Memory B cell (primary cell): ENCODE results near the gene RNF175.
A peak's percentile ranks its signal among the peaks of the same experiment; 100 is the strongest.

Experiments used
- ATAC-seq: fragments of 150-1000 bp; cut with Tn5 transposase; 2 replicates; pipeline ENCODE4 v1.10.0; 2021; ENCODE audit warnings: low read depth, mild to moderate bottlenecking, moderate library complexity
- DNase-seq, 2 donors: peaks; one replicate each; pipeline ENCODE4 v3.0.0; 2022; ENCODE audit warnings: low spot score in 2 of 2
- H3K27ac Mint-ChIP-seq: one replicate; pipeline ENCODE4 v1.8.0; 2022; ENCODE audit warnings: mild to moderate bottlenecking, moderate library complexity, mixed read lengths
- H3K27me3 Mint-ChIP-seq: one replicate; pipeline ENCODE4 v1.8.0; 2022; ENCODE audit warnings: mixed read lengths
- H3K36me3 Mint-ChIP-seq: one replicate; pipeline ENCODE4 v1.8.0; 2022; ENCODE audit warnings: mild to moderate bottlenecking, mixed read lengths
- H3K4me1 Mint-ChIP-seq: one replicate; pipeline ENCODE4 v1.8.0; 2022; ENCODE audit warnings: mixed read lengths
- H3K4me3 Mint-ChIP-seq: one replicate; pipeline ENCODE4 v1.8.0; 2022; ENCODE audit warnings: mild to moderate bottlenecking, moderate library complexity, mixed read lengths
- H3K9me3 Mint-ChIP-seq: one replicate; pipeline ENCODE4 v1.8.0; 2022; ENCODE audit warnings: mixed read lengths

RNF175 gene

GRCh38 chr4:153747406-153747955, 12.3 kb downstream of the RNF175 start:
- no peak overlapping the region for H3K4me3 Mint-ChIP-seq
- no peaks in the 10 kb centered on the region for H3K36me3 Mint-ChIP-seq
- no peaks in the 10 kb centered on the region for H3K9me3 Mint-ChIP-seq
- H3K27ac Mint-ChIP-seq, result no peak overlapping the region
- DNase-seq (no peak), ATAC-seq (no peak)
- no peaks in the 10 kb centered on the region for H3K27me3 Mint-ChIP-seq
- H3K4me1 Mint-ChIP-seq, result no peaks in the 10 kb centered on the region

- DNase-seq (no peak), ATAC-seq (no peak)
- Mint-ChIP-seq H3K27ac (no peak overlapping the region), H3K9me3 (peaks cover 3% of the 10 kb centered on the region), H3K4me1 (no peaks in the 10 kb centered on the region), H3K4me3 (no peak overlapping the region), H3K36me3 (peaks cover 2% of the 10 kb centered on the region), H3K27me3 (peaks cover 3% of the 10 kb centered on the region)
Measured at GRCh38 chr4:153745651-153746050, 14.2 kb downstream of the RNF175 start.

GRCh38 chr4:153741541-153741940, 18.3 kb downstream of the RNF175 start:
- ATAC-seq (no peak), DNase-seq (no peak)
- H3K27me3 Mint-ChIP-seq, result peaks cover 4% of the 10 kb centered on the region
- no peak overlapping the region for H3K4me3 Mint-ChIP-seq
- no peak overlapping the region for H3K27ac Mint-ChIP-seq
- H3K36me3 Mint-ChIP-seq, result peaks cover 7% of the 10 kb centered on the region
- H3K9me3 Mint-ChIP-seq, result peaks cover 8% of the 10 kb centered on the region
- H3K4me1 Mint-ChIP-seq, result no peaks in the 10 kb centered on the region

DNA sequence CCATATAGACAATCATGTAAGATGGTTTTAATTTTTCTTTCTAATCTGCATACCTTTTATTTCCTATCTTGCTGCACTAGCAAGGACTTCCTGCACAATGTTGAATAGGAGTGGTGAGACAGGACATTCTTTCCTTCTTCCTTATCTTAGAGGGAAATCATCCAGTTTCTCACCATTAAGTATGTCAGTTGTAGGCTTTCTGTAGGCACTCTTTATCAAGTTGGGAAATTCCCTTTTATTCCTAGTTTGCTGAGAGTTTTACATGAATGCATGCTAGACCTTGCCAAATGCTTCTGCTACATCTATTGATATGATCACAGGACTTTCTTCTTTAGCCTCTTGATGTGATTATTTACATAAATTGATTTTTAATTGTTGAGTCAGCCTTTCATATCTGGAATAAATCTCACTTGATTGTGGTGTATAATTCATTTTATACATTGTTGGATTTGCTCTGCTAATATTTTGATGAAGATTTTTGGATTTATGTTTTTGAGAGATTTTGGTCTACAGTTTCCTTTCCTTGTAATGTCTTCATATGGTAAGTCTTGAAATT, 23.8 kb downstream of the RNF175 start:
- no peak for ATAC-seq
- H3K4me3 Mint-ChIP-seq, result no peak overlapping the region
- H3K27ac Mint-ChIP-seq, result no peak overlapping the region
- peaks cover 7% of the 10 kb centered on the region for H3K36me3 Mint-ChIP-seq
- peaks cover 4% of the 10 kb centered on the region for H3K27me3 Mint-ChIP-seq
- peaks cover 2% of the 10 kb centered on the region for H3K4me1 Mint-ChIP-seq
- DNase-seq, result no peak
- H3K9me3 Mint-ChIP-seq, result peaks cover 8% of the 10 kb centered on the region

DNA sequence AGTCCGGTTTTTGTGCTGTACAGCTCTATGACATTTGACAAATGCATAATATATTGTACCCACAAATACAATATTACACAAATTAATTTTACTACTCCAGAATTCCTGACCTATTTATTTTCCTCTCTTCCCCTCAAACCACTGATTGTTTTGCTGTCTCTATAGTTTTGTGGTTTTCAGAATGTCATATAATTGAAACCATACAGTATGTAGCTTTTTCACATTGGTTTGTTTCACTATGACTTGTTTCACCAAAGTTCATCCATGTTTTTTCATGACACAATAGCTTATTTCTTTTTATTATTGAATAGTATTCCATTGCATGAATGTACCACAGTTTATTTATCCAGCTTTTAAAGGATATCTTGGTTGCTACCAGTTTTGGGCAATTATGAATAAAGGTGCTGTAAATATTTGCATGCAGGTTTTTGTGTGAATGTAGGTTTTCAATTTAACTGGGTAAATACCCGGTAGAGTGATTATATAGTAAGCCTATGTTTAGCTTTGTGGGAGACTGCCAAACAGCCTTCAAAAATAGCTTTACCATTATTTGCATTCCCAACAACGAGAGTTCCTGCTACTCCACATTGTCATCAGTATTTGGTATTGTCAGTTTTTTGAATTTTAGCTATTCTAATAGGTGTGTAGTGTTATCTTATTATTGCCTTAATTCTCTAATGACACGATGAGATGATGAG, 25.9 kb downstream of the RNF175 start:
- Mint-ChIP-seq H3K4me3 (no peak overlapping the region), H3K4me1 (peaks cover 10% of the 10 kb centered on the region), H3K9me3 (peaks cover 2% of the 10 kb centered on the region), H3K27ac (no peak overlapping the region), H3K27me3 (no peaks in the 10 kb centered on the region), H3K36me3 (no peaks in the 10 kb centered on the region)
- no peak for DNase-seq
- no peak for ATAC-seq

- Mint-ChIP-seq H3K4me3 (no peak overlapping the region), H3K36me3 (no peaks in the 10 kb centered on the region), H3K27me3 (no peaks in the 10 kb centered on the region), H3K9me3 (no peaks in the 10 kb centered on the region), H3K4me1 (peaks cover 33% of the 10 kb centered on the region), H3K27ac (no peak overlapping the region)
- no peak for DNase-seq
- no peak for ATAC-seq
Measured at GRCh38 chr4:153731239-153731638, 28.6 kb downstream of the RNF175 start.

- no peaks in the 10 kb centered on the region for H3K27me3 Mint-ChIP-seq
- H3K4me1 Mint-ChIP-seq, result peaks cover 33% of the 10 kb centered on the region
- H3K27ac Mint-ChIP-seq, result no peak overlapping the region
- no peak for ATAC-seq
- H3K4me3 Mint-ChIP-seq, result no peak overlapping the region
- no peak for DNase-seq
- no peaks in the 10 kb centered on the region for H3K36me3 Mint-ChIP-seq
- H3K9me3 Mint-ChIP-seq, result no peaks in the 10 kb centered on the region
Measured at GRCh38 chr4:153729895-153730294, 29.9 kb downstream of the RNF175 start.

DNA sequence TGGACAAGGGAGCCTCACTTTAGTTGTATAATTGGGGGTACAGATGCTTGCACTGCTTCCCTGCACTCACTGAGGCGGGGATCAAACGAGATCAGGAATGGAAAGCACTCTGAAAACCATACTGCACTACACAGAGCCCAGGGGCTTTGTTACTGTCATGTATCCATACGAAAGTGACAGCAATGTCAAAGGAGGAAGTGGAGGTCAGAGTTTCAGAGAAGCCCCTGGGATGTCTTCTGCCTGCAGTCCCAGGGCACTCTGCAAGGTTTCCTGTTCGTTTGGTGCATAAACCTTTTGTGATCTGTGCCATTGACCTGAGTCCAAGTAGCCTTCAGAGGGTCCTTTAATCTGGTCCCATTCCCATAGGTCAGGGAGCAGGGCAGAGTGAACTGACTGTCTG, 31.2 kb downstream of the RNF175 start:
- no peaks in the 10 kb centered on the region for H3K36me3 Mint-ChIP-seq
- H3K27ac Mint-ChIP-seq, result no peak overlapping the region
- peaks cover 1% of the 10 kb centered on the region for H3K27me3 Mint-ChIP-seq
- H3K9me3 Mint-ChIP-seq, result no peaks in the 10 kb centered on the region
- peaks cover 36% of the 10 kb centered on the region for H3K4me1 Mint-ChIP-seq
- H3K4me3 Mint-ChIP-seq, result peak overlapping the region; percentile 21
- DNase-seq (peak in 1 of 2 donors; percentile 23), ATAC-seq (peak; percentile 87)

DNA sequence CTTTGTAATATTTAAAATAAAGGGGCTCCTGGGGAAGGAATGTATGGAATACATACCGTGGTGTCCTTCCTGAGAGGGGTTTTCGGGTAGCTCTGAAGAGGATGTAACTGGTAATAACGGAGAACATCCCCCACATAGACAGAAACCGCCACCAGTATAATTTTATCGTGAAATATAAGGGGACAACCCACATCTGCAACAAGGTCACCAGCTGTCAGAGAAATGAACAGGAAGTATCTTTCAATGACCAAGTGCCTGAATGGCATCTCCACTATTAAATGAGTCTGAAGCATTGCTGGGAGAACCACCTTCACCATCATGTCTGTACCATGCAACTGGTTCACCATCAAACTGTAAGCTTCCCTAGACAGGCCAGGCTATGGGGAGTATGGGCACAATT, 31.7 kb downstream of the RNF175 start:
- Mint-ChIP-seq H3K4me3 (no peak overlapping the region), H3K4me1 (peaks cover 36% of the 10 kb centered on the region), H3K36me3 (no peaks in the 10 kb centered on the region), H3K27ac (no peak overlapping the region), H3K27me3 (peaks cover 2% of the 10 kb centered on the region), H3K9me3 (no peaks in the 10 kb centered on the region)
- ATAC-seq (peak; percentile 31), DNase-seq (no peak)

DNA sequence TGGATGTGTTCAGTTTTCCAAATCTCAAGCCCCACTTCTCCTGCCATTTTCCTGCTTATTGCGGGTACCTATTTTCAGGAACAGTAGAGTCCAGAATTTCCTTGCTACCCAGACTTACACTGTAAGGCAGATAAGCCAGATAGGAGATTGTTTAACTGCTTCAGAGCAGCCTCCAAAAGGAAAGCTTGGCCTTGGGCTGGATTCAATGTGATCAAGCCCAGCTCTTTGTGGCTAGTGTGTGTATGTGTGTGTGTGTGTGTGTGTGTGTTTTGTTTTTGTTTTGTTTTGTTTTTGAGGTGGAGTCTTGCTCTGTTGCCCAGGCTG, 34.0 kb downstream of the RNF175 start:
- H3K4me1 Mint-ChIP-seq, result peaks cover 33% of the 10 kb centered on the region
- H3K9me3 Mint-ChIP-seq, result no peaks in the 10 kb centered on the region
- no peak overlapping the region for H3K27ac Mint-ChIP-seq
- no peaks in the 10 kb centered on the region for H3K36me3 Mint-ChIP-seq
- no peak for ATAC-seq
- peaks cover 3% of the 10 kb centered on the region for H3K27me3 Mint-ChIP-seq
- DNase-seq, result no peak
- no peak overlapping the region for H3K4me3 Mint-ChIP-seq

DNA sequence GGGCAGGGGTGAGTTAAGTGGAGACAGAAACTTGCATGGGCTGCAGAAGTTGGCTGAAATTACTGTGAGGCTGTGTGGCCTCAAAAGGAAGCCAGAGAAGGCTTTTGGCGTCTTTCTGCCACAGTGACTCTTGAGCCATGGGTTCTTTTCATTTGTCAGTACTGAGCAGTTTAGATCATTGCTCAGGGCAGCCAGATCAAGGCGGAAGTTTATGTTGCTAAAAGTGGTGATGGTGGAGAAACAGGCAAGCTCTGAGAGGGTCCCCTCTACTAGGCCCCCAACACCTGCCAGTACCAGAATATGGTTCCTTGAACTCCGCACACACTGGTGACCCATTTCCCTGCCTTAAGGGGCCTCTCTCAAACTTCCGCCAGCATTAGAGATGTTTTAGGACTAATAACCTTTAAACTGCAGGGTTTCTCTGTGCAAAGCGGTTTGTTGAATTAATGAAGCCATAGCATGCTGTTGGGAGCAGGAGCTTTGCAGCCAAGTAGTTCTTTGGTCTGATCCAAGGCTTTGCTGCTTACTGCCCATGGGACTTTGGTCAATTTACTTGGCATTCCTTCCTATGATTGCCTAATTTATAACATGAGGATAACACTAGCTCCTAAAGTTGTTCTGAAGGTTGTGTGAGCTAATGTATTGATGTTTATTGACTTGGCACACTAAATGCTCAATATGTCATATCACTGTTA, 34.5 kb downstream of the RNF175 start:
- ATAC-seq (no peak), DNase-seq (no peak)
- no peak overlapping the region for H3K4me3 Mint-ChIP-seq
- H3K27ac Mint-ChIP-seq, result no peak overlapping the region
- peaks cover 33% of the 10 kb centered on the region for H3K4me1 Mint-ChIP-seq
- H3K36me3 Mint-ChIP-seq, result no peaks in the 10 kb centered on the region
- no peaks in the 10 kb centered on the region for H3K9me3 Mint-ChIP-seq
- H3K27me3 Mint-ChIP-seq, result peaks cover 3% of the 10 kb centered on the region

DNA sequence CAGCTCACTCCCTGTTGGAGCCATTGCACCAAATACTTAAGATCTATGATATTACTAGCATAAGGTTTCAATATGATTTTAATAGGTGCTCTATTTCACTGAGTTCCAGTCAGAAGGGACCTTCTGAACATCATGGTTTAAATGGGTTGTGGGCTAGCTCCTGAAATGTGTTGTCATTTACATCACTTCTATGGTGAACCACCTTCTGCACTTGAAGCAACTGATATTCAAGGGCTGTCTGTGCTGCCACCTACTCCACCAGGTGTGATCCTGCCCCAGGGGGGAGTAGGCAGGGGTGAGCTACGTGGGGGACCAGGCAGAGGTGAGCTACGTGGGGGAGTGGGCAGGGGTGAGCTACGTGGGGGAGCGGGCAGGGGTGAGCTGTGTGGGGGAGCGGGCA, 35.2 kb downstream of the RNF175 start:
- no peak overlapping the region for H3K4me3 Mint-ChIP-seq
- H3K9me3 Mint-ChIP-seq, result no peaks in the 10 kb centered on the region
- ATAC-seq (no peak), DNase-seq (no peak)
- no peaks in the 10 kb centered on the region for H3K36me3 Mint-ChIP-seq
- H3K27ac Mint-ChIP-seq, result no peak overlapping the region
- peaks cover 3% of the 10 kb centered on the region for H3K27me3 Mint-ChIP-seq
- H3K4me1 Mint-ChIP-seq, result peaks cover 32% of the 10 kb centered on the region

DNA sequence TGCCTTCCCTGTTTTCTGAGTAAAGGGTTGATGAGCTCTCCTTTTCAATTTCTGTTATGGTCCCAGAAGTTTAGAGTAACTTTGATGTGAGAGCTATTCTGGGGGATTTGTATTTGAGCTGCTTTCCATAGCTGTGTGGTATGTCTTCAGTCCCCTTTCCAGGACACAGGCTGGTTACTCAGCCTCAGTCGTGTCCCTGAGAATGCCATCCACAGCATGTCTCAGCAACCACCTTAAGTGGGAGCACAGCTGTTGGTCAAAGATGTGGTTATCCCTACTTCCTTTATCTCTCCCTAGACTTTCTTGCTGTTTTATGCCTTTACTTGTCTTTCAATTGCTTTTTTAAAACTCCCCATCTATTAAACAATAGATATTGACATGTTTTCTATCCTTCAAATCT, 37.8 kb downstream of the RNF175 start:
- DNase-seq, result no peak
- Mint-ChIP-seq H3K27me3 (peaks cover 8% of the 10 kb centered on the region), H3K36me3 (peaks cover 4% of the 10 kb centered on the region), H3K4me1 (peaks cover 9% of the 10 kb centered on the region), H3K4me3 (no peak overlapping the region), H3K9me3 (peaks cover 6% of the 10 kb centered on the region), H3K27ac (no peak overlapping the region)
- no peak for ATAC-seq

GRCh38 chr4:153713866-153714646, 45.8 kb downstream of the RNF175 start:
- peaks cover 3% of the 10 kb centered on the region for H3K9me3 Mint-ChIP-seq
- H3K27ac Mint-ChIP-seq, result no peak overlapping the region
- ATAC-seq, result no peak
- peaks cover 7% of the 10 kb centered on the region for H3K27me3 Mint-ChIP-seq
- H3K4me1 Mint-ChIP-seq, result no peaks in the 10 kb centered on the region
- peaks cover 1% of the 10 kb centered on the region for H3K36me3 Mint-ChIP-seq
- H3K4me3 Mint-ChIP-seq, result no peak overlapping the region
- DNase-seq, result no peak
